ENCODE measurements around the gene MBP. TPM values are rescaled to one million over a fixed set of nuclear protein-coding genes. Genes with fewer than 3 reads are reported as not detected.

MBP gene
- total RNA-seq, 2 donors from 2014 or later: 15.4 to 15.8 TPM

- H3K27me3 ChIP-seq: no peaks in the 10 kb centered on the region
- no peak for DNase-seq (ENCODE audit: low spot score)
- H3K4me1 ChIP-seq: peaks cover 3 to 70% of the 10 kb centered on the region in 2 donors
- H3K36me3 ChIP-seq: peaks cover 12% of the 10 kb centered on the region
- TF ChIP-seq, protein P1, sequence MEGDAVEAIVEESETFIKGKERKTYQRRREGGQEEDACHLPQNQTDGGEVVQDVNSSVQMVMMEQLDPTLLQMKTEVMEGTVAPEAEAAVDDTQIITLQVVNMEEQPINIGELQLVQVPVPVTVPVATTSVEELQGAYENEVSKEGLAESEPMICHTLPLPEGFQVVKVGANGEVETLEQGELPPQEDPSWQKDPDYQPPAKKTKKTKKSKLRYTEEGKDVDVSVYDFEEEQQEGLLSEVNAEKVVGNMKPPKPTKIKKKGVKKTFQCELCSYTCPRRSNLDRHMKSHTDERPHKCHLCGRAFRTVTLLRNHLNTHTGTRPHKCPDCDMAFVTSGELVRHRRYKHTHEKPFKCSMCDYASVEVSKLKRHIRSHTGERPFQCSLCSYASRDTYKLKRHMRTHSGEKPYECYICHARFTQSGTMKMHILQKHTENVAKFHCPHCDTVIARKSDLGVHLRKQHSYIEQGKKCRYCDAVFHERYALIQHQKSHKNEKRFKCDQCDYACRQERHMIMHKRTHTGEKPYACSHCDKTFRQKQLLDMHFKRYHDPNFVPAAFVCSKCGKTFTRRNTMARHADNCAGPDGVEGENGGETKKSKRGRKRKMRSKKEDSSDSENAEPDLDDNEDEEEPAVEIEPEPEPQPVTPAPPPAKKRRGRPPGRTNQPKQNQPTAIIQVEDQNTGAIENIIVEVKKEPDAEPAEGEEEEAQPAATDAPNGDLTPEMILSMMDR (IDR thresholded peaks at IDR 0.05): no peak
- peak overlapping the region in 1 of 2 donors; percentile 71 for H3K27ac ChIP-seq
- H3K4me3 ChIP-seq: no peak overlapping the region
- H3K9me3 ChIP-seq: no peaks in the 10 kb centered on the region
Measured at GRCh38 chr18:77069931-77070330, 62.7 kb downstream of the MBP start.

GRCh38 chr18:77069482-77069881 is 63.1 kb downstream of the MBP start:
- no peak overlapping the region for H3K4me3 ChIP-seq
- TF ChIP-seq, protein P1 (IDR thresholded peaks at IDR 0.05): no peak
- peaks cover 3 to 72% of the 10 kb centered on the region in 2 donors for H3K4me1 ChIP-seq
- no peaks in the 10 kb centered on the region for H3K9me3 ChIP-seq
- no peaks in the 10 kb centered on the region for H3K27me3 ChIP-seq
- no peak for DNase-seq (ENCODE audit: low spot score)
- H3K27ac ChIP-seq: peak overlapping the region; percentile 71 to 75
- H3K36me3 ChIP-seq: peaks cover 15% of the 10 kb centered on the region

- Histone ChIP-seq H3K27me3 (no peaks in the 10 kb centered on the region), H3K4me1 (peaks cover 3 to 72% of the 10 kb centered on the region in 2 donors), H3K4me3 (no peak overlapping the region), H3K36me3 (peaks cover 15% of the 10 kb centered on the region), H3K9me3 (no peaks in the 10 kb centered on the region), H3K27ac (peak overlapping the region; percentile 71 to 75)
- no peak for DNase-seq (ENCODE audit: low spot score)
- TF ChIP-seq, protein P1 (IDR thresholded peaks at IDR 0.05): no peak
Measured at GRCh38 chr18:77068321-77069312, 64.0 kb downstream of the MBP start.

DNA sequence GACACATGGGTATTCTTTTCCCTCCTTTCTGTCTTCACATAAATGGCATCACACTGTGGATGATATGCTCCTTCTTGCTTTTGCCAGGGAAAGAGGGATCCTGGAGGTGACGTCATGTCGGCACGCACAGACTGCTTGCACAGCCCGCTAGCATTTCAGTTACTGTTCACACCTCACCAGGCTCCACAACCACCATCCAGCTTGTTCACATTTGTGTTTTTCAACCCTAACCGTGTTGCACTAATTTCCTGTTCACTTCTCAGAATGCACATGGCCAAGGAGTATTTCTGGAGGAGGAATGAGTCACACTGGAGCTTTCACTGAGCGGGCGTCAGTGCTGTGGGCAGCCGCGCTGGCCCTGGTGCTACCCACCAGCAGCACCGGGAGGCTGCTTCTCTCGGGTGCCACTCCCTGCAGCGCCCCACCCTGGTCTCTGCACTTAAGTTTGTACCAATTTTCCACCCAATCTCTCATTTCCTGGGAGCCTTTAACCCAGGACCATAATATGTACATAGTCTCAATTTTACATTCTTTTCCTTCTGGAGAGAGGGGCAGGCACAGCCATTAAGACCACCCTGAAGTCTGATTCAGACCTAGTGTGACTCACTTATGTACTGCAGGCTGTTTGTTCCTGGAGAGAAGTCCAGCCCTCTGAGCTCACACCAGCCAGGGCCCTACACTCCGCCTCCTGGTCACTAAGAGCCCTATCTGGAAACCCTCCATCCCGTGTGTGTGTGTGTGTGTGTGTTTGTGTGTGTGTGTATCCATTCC is 65.1 kb downstream of the MBP start:
- DNase-seq (ENCODE audit: low spot score): peak; percentile 83
- Histone ChIP-seq H3K9me3 (no peaks in the 10 kb centered on the region), H3K27me3 (no peaks in the 10 kb centered on the region), H3K4me3 (no peak overlapping the region), H3K36me3 (peaks cover 15% of the 10 kb centered on the region), H3K27ac (peak overlapping the region; percentile 71 to 75), H3K4me1 (peaks cover 3 to 77% of the 10 kb centered on the region in 2 donors)
- TF ChIP-seq, protein P1 (IDR thresholded peaks at IDR 0.05): peak in 1 of 2 donors; percentile 18

GRCh38 chr18:77066689-77067088 is 65.9 kb downstream of the MBP start:
- Histone ChIP-seq H3K27me3 (no peaks in the 10 kb centered on the region), H3K36me3 (peaks cover 15% of the 10 kb centered on the region), H3K4me1 (peaks cover 3 to 73% of the 10 kb centered on the region in 2 donors), H3K4me3 (no peak overlapping the region), H3K9me3 (no peaks in the 10 kb centered on the region), H3K27ac (peak overlapping the region; percentile 71 to 75)
- TF ChIP-seq, protein P1 (IDR thresholded peaks at IDR 0.05): no peak
- DNase-seq (ENCODE audit: low spot score): no peak

Measured in right atrium auricular region (tissue), 2 donors.